ENCODE data around the gene ZMYND19.

ZMYND19 gene

DNA sequence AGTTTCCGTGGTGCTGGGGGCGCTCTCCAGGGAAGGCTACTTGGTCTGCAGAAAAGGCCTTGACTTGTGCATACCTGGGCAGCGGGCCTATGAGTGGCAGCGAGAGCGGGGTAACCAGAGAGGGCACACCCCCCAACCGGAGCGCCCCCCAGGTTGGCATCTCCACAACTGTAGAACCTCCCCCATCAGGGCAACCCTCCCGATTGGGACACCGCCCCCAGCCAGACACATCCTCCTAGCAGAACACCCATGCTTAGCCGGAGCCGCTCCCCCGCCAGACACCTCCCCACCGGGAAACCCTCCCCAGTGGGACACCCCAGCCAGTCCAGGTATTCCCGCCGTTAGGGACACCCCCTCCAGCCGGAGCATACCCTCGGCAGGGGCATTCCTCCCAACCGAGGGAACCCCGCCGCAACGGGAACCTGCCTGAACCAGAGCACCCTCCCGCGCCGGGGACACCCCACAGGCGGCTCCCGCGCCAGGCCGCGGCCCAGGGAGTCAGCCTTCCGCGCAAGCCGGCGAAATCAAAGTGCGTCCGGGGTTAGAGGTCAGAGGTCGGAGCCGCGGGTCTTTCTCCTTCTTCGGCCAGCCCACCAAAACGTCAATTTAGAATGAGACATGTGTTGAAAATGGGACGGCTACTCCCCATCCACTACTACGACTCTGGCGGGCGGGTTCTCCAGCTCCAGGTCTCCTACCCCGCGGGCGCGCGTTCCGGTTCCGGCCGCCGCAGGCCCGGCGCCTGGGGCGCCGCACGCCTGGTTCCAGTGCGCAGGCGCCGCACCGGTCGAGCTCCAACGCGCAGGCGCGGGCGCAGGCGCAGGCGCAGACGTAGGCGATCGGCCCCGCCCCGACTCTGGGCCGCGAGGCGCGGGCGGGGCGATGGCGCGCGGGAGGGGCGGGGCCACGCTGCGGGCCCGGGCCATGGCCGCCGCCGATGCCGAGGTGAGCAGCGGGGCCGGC, 28.1 kb upstream of the ZMYND19 start, which contains the start of gene EHMT1:
EHMT1 (plus strand) TSS at position 901 of the 963 bp plus-strand sequence; CDS start at position 925, 24 bp downstream.
- 1% methylated on average over 50 of the region's 94 CpGs for WGBS
- Histone ChIP-seq H3K18ac (ENCODE audit: low read depth in 1 of 2, low read length in 2 of 2) (peak within 1 kb of the TSS; percentile 88 to 91), H3K14ac (ENCODE audit: low read length in 2 of 2) (peak within 1 kb of the TSS; percentile 90 to 94), H3K23ac (ENCODE audit: low read length in 2 of 2) (peak within 1 kb of the TSS in 1 of 2 experiments; percentile 76), H3K4me3 (ENCODE audit: insufficient read depth in 1 of 2, low read depth in 1 of 2, low read length in 2 of 2) (peak within 1 kb of the TSS; percentile 77 to 97), H2BK12ac (ENCODE audit: low read length in 2 of 2) (peak within 1 kb of the TSS; percentile 2 to 11), H2BK15ac (ENCODE audit: low read depth, poor library complexity, severe bottlenecking) (no peak within 1 kb of the TSS), H3K4ac (ENCODE audit: low read depth in 1 of 2, low read length in 2 of 2) (peak within 1 kb of the TSS; percentile 89 to 97), H2AK5ac (ENCODE audit: low read length, severe bottlenecking) (peak within 1 kb of the TSS; percentile 52), H3K4me2 (ENCODE audit: low read length, poor library complexity, severe bottlenecking) (peak within 1 kb of the TSS; percentile 89), H4K8ac (ENCODE audit: low read length) (peak within 1 kb of the TSS; percentile 92), H3K4me1 (ENCODE audit: control insufficient read depth, insufficient read depth, low read depth, low read length) (peaks cover 20% of the 10 kb centered on the region), H2AFZ (ENCODE audit: low read depth, low read length) (peak within 1 kb of the TSS; percentile 66), H2BK5ac (ENCODE audit: low read depth, low read length, poor library complexity, severe bottlenecking) (peak within 1 kb of the TSS; percentile 87), H3K27ac (ENCODE audit: low read length, poor library complexity, severe bottlenecking) (peak within 1 kb of the TSS; percentile 88), H4K91ac (ENCODE audit: low read length) (peak within 1 kb of the TSS; percentile 96), H2BK120ac (ENCODE audit: low read depth, low read length) (peak within 1 kb of the TSS; percentile 54), H3K36me3 (ENCODE audit: control insufficient read depth in 1 of 2, insufficient read depth in 2 of 2, low read depth in 1 of 2, low read length in 2 of 2) (peaks cover 28 to 33% of the 10 kb centered on the region in 2 experiments), H3K79me1 (replicated peaks; ENCODE audit: low read length, poor library complexity, severe bottlenecking) (peaks cover 28% of the 10 kb centered on the region), H3K9ac (ENCODE audit: low read length) (peak within 1 kb of the TSS; percentile 99), H3K9me3 (ENCODE audit: control insufficient read depth, low read length) (no peaks in the 10 kb centered on the region), H3K27me3 (ENCODE audit: control insufficient read depth in 1 of 2, insufficient read depth in 1 of 2, low read length in 2 of 2) (no peaks in the 10 kb centered on the region)
- peak; percentile 77 for DNase-seq

DNA sequence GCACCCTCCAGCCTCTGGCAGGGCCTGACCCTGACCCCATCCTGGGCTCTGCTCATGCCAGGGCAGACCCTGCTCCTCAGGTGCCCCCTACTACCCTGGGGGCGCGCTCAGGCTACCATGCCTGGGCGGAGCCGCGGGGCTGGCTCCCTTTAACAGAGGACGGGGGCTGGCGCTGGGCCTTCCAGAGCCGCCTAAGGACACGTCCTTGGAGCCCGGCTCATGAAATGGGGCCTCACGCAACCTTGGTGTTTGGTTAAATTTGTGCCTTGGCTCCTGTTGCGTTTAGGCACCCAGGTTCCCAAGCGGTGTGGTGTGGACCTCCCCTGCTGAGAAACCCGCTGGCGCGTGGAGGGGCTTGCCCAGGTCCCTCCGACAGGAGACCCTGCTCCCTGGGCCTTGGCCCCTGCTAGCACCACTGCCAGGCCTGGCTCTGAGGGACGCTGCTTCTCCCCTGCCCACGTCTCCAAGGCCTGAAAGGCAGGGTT, 25.1 kb upstream of the ZMYND19 start:
- DNase-seq: no peak
- Histone ChIP-seq H3K18ac (ENCODE audit: low read depth in 1 of 2, low read length in 2 of 2) (no peak overlapping the region), H2AK5ac (ENCODE audit: low read length, severe bottlenecking) (no peak overlapping the region), H3K23ac (ENCODE audit: low read length in 2 of 2) (no peak overlapping the region), H3K4me3 (ENCODE audit: insufficient read depth in 1 of 2, low read depth in 1 of 2, low read length in 2 of 2) (no peak overlapping the region), H3K9ac (ENCODE audit: low read length) (no peak overlapping the region), H4K8ac (ENCODE audit: low read length) (no peak overlapping the region), H4K91ac (ENCODE audit: low read length) (no peak overlapping the region), H2BK5ac (ENCODE audit: low read depth, low read length, poor library complexity, severe bottlenecking) (no peak overlapping the region), H3K4me2 (ENCODE audit: low read length, poor library complexity, severe bottlenecking) (no peak overlapping the region), H3K4ac (ENCODE audit: low read depth in 1 of 2, low read length in 2 of 2) (no peak overlapping the region), H3K27me3 (ENCODE audit: control insufficient read depth in 1 of 2, insufficient read depth in 1 of 2, low read length in 2 of 2) (no peaks in the 10 kb centered on the region), H3K4me1 (ENCODE audit: control insufficient read depth, insufficient read depth, low read depth, low read length) (peaks cover 42% of the 10 kb centered on the region), H2BK12ac (ENCODE audit: low read length in 2 of 2) (no peak overlapping the region), H2BK15ac (ENCODE audit: low read depth, poor library complexity, severe bottlenecking) (no peak overlapping the region), H2BK120ac (ENCODE audit: low read depth, low read length) (no peak overlapping the region), H3K14ac (ENCODE audit: low read length in 2 of 2) (no peak overlapping the region), H3K36me3 (ENCODE audit: control insufficient read depth in 1 of 2, insufficient read depth in 2 of 2, low read depth in 1 of 2, low read length in 2 of 2) (peaks cover 28 to 34% of the 10 kb centered on the region in 2 experiments), H3K9me3 (ENCODE audit: control insufficient read depth, low read length) (no peaks in the 10 kb centered on the region), H3K79me1 (replicated peaks; ENCODE audit: low read length, poor library complexity, severe bottlenecking) (peaks cover 37% of the 10 kb centered on the region), H2AFZ (ENCODE audit: low read depth, low read length) (no peak overlapping the region), H3K27ac (ENCODE audit: low read length, poor library complexity, severe bottlenecking) (no peak overlapping the region)
- WGBS: 98% methylated on average over 19 of the region's 19 CpGs

DNA sequence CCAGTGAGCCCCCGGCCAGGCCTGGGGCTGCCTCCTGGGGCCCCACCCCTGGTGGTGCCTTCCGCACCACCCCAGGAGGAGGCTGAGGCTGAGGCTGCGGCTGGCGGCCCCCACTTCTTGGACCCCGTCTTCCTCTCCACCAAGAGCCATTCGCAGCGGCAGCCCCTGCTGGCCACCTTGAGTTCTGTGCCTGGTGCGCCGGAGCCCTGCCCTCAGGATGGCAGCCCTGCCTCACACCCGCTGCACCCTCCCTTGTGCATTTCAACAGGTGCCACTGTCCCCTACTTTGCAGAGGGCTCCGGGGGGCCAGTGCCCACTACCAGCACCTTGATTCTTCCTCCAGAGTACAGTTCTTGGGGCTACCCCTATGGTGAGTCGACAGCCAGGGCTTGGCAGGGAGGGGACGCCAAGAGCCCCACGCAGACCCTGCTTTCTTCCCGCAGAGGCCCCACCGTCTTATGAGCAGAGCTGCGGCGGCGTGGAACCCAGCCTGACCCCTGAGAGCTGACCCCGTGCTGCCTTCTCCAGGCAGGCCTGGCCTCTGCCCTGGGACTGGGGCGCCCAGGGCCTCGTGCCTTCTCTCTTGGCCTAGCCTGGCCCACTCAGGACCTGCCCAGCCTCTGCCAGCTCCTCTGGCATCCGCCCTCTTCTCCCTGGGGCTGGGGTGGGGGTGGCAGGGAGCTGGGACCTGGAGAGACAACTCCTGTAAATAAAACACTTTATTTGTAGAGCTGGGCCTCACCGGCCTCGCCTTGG, 24.5 kb upstream of the ZMYND19 start:
- Histone ChIP-seq H3K79me1 (replicated peaks; ENCODE audit: low read length, poor library complexity, severe bottlenecking) (peaks cover 37% of the 10 kb centered on the region), H3K27ac (ENCODE audit: low read length, poor library complexity, severe bottlenecking) (no peak overlapping the region), H3K9ac (ENCODE audit: low read length) (no peak overlapping the region), H4K8ac (ENCODE audit: low read length) (no peak overlapping the region), H3K4ac (ENCODE audit: low read depth in 1 of 2, low read length in 2 of 2) (no peak overlapping the region), H2BK15ac (ENCODE audit: low read depth, poor library complexity, severe bottlenecking) (no peak overlapping the region), H2AFZ (ENCODE audit: low read depth, low read length) (no peak overlapping the region), H3K36me3 (ENCODE audit: control insufficient read depth in 1 of 2, insufficient read depth in 2 of 2, low read depth in 1 of 2, low read length in 2 of 2) (peaks cover 28 to 34% of the 10 kb centered on the region in 2 experiments), H2AK5ac (ENCODE audit: low read length, severe bottlenecking) (no peak overlapping the region), H3K4me3 (ENCODE audit: insufficient read depth in 1 of 2, low read depth in 1 of 2, low read length in 2 of 2) (no peak overlapping the region), H3K18ac (ENCODE audit: low read depth in 1 of 2, low read length in 2 of 2) (no peak overlapping the region), H3K23ac (ENCODE audit: low read length in 2 of 2) (no peak overlapping the region), H3K9me3 (ENCODE audit: control insufficient read depth, low read length) (no peaks in the 10 kb centered on the region), H3K27me3 (ENCODE audit: control insufficient read depth in 1 of 2, insufficient read depth in 1 of 2, low read length in 2 of 2) (no peaks in the 10 kb centered on the region), H2BK12ac (ENCODE audit: low read length in 2 of 2) (no peak overlapping the region), H3K4me2 (ENCODE audit: low read length, poor library complexity, severe bottlenecking) (no peak overlapping the region), H3K14ac (ENCODE audit: low read length in 2 of 2) (no peak overlapping the region), H2BK120ac (ENCODE audit: low read depth, low read length) (no peak overlapping the region), H4K91ac (ENCODE audit: low read length) (no peak overlapping the region), H3K4me1 (ENCODE audit: control insufficient read depth, insufficient read depth, low read depth, low read length) (peaks cover 41% of the 10 kb centered on the region), H2BK5ac (ENCODE audit: low read depth, low read length, poor library complexity, severe bottlenecking) (no peak overlapping the region)
- 97% methylated on average over 23 of the region's 25 CpGs for WGBS
- DNase-seq: no peak
